Activated CD4-positive, alpha-beta T cell treated with anti-CD3 and anti-CD28 coated beads, Interleukin-2, amount 50 U/mL, for 24 hours (primary cell): ENCODE results near the gene EML4.

Source experiments
- DNase-seq, 2 donors: peaks; one replicate each; pipeline ENCODE4 v3.0.0-alpha.2; 2020; ENCODE audit warnings: low read depth in 1 of 2, low spot score in 1 of 2

The EML4 gene

GRCh38 chr2:42348113-42348805, 179.1 kb downstream of the EML4 start:
- DNase-seq = no peak

GRCh38 chr2:42350434-42351063, 181.4 kb downstream of the EML4 start:
- DNase-seq = no peak

- DNase-seq = no peak
Measured at GRCh38 chr2:42351864-42352263, 182.7 kb downstream of the EML4 start.

GRCh38 chr2:42353792-42354429, 184.8 kb downstream of the EML4 start:
- no peak for DNase-seq

GRCh38 chr2:42359304-42359964, 190.3 kb downstream of the EML4 start:
- DNase-seq = no peak

- DNase-seq = no peak
Measured at GRCh38 chr2:42359965-42360483, 190.9 kb downstream of the EML4 start.

- no peak for DNase-seq
Measured at GRCh38 chr2:42360493-42360889, 191.3 kb downstream of the EML4 start.

GRCh38 chr2:42360890-42361727, 192.0 kb downstream of the EML4 start, which contains the start of gene COX7A2L:
COX7A2L (minus strand) TSS chr2:42361217; CDS start chr2:42361161, 56 bp downstream.
- peak; percentile 92 to 95 for DNase-seq

GRCh38 chr2:42361728-42362283, 192.7 kb downstream of the EML4 start:
- DNase-seq = no peak

- no peak for DNase-seq
Measured at GRCh38 chr2:42363413-42363812, 194.3 kb downstream of the EML4 start.

- DNase-seq = no peak
Measured at GRCh38 chr2:42364658-42365057, 195.5 kb downstream of the EML4 start.

GRCh38 chr2:42366411-42366810, 197.3 kb downstream of the EML4 start:
- DNase-seq = no peak

- no peak for DNase-seq
Measured at GRCh38 chr2:42367835-42368234, 198.7 kb downstream of the EML4 start.

GRCh38 chr2:42368817-42369531, 199.8 kb downstream of the EML4 start:
- no peak for DNase-seq

- no peak for DNase-seq
Measured at GRCh38 chr2:42369532-42370229, 200.5 kb downstream of the EML4 start.

- no peak for DNase-seq
Measured at GRCh38 chr2:42371611-42372473, 202.7 kb downstream of the EML4 start.

- DNase-seq = no peak
Measured at GRCh38 chr2:42372474-42373200, 203.5 kb downstream of the EML4 start.
